ENCODE results near the gene NPHS1.

GRCh38 chr19:35883882-35884281, 31.6 kb upstream of the NPHS1 start:
- TF ChIP-seq EZH2 (IDR thresholded peaks at IDR 0.05) (no peak), POLR2AphosphoS5 (IDR thresholded peaks at IDR 0.05; ENCODE audit: borderline replicate concordance, low read depth, low read length) (no peak)

All from SK-N-MC (cell line).